Naive thymus-derived CD8-positive, alpha-beta T cell (primary cell): ENCODE results near the gene DDX17. TPM values are rescaled to one million over a fixed set of nuclear protein-coding genes. Genes with fewer than 3 reads are reported as not detected.

Experiments
- ATAC-seq, 2 donors: fragments of 150-1000 bp; cut with Tn5 transposase in 1 of 2; sonication (Bioruptor Pico), chemical (Tn5 transposase) in 1 of 2; 1 replicate in 1 of 2; 2 replicates in 1 of 2; pipeline ENCODE4 v1.10.0; 2021; ENCODE audit warnings: mild to moderate bottlenecking in 2 of 2, moderate library complexity in 2 of 2
- POLR2A ChIA-PET: fragments of 350-600 bp; sonication (Branson Sonifier 250); formaldehyde crosslinking; loops from one replicate; lab custom pipeline; 2021; ENCODE audit warnings: antibody characterized with exemption; lab: Charles Lee
- DNase-seq, 10 donors: peaks; one replicate each; pipeline versions ENCODE4 v3.0.0 to v3.0.0-alpha.2; 2020 to 2022
- H3K27ac Mint-ChIP-seq, 10 donors: one replicate each; pipeline ENCODE4 v1.8.0; 2020 to 2022; ENCODE audit warnings: mild to moderate bottlenecking in 10 of 10, mixed read lengths in 10 of 10, moderate library complexity in 4 of 10, inconsistent platforms in 1 of 10
- H3K27me3 Mint-ChIP-seq, 5 donors: one replicate each; pipeline ENCODE4 v1.8.0; 2021 to 2022; ENCODE audit warnings: mixed read lengths in 5 of 5
- H3K36me3 Mint-ChIP-seq, 3 donors: one replicate each; pipeline ENCODE4 v1.8.0; 2020 to 2022; ENCODE audit warnings: mixed read lengths in 3 of 3, mild to moderate bottlenecking in 2 of 3, inconsistent platforms in 1 of 3
- H3K4me1 Mint-ChIP-seq, 4 donors: one replicate each; pipeline ENCODE4 v1.8.0; 2021 to 2022; ENCODE audit warnings: mixed read lengths in 4 of 4
- H3K4me3 Mint-ChIP-seq, 10 donors: one replicate each; pipeline ENCODE4 v1.8.0; 2020 to 2022; ENCODE audit warnings: mild to moderate bottlenecking in 10 of 10, mixed read lengths in 10 of 10, moderate library complexity in 6 of 10, inconsistent platforms in 1 of 10
- H3K9me3 Mint-ChIP-seq, 9 donors: one replicate each; pipeline ENCODE4 v1.8.0; 2020 to 2022; ENCODE audit warnings: mixed read lengths in 9 of 9, mild to moderate bottlenecking in 3 of 9, inconsistent platforms in 1 of 9, moderate library complexity in 1 of 9
- polyA plus RNA-seq, 3 donors: library from polyadenylated mRNA; unstranded; fragments of 300-500 nt; fragmentation: Illumina TruSeq; gene quantifications; one replicate each; pipeline ENCODE4 v1.2.3, GENCODE V29; 2021
- total RNA-seq, 8 experiments: library from RNA in 2 of 8; stranded (reverse) in 2 of 8; gene quantifications; one replicate each; pipeline ENCODE4 v1.2.3 and lab custom pipeline; 2021 to 2026

Gene DDX17
- total and polyA plus RNA-seq, 5 experiments from 2014 or later: 27.3 to 1,044 (median 38.7) TPM

- H3K4me3 Mint-ChIP-seq: no peak overlapping the region
- H3K4me1 Mint-ChIP-seq: peaks cover 12 to 25% (median 23%) of the 10 kb centered on the region in 4 donors
- peaks cover 0 to 11% (median 0%) of the 10 kb centered on the region in 9 donors for H3K9me3 Mint-ChIP-seq
- no peak for DNase-seq
- POLR2A ChIA-PET: interaction anchor here (0.6 to 0.7 kb wide), 3 partner anchors 11 to 167 kb away, joined by 3 to 5 read pairs (median 4); no protein-coding TSS in a partner anchor
- H3K36me3 Mint-ChIP-seq: peaks cover 0 to 3% (median 3%) of the 10 kb centered on the region in 3 donors
- ATAC-seq: no peak
- no peaks in the 10 kb centered on the region for H3K27me3 Mint-ChIP-seq
- no peak overlapping the region for H3K27ac Mint-ChIP-seq
These were observed 4.4 kb upstream of the DDX17 start for GRCh38 chr22:38510416-38510970.

GRCh38 chr22:38505541-38506117 is 482 bp downstream of the DDX17 start:
- Mint-ChIP-seq H3K4me1 (peaks cover 41 to 68% (median 57%) of the 10 kb centered on the region in 4 donors), H3K27ac (peak overlapping the region; percentile 100), H3K27me3 (no peaks in the 10 kb centered on the region), H3K9me3 (peaks cover 0 to 11% (median 0%) of the 10 kb centered on the region in 9 donors), H3K36me3 (peaks cover 18 to 49% (median 20%) of the 10 kb centered on the region in 3 donors), H3K4me3 (peak overlapping the region; percentile 96 to 100 (median 99))
- ATAC-seq: peak; percentile 21 to 41
- POLR2A ChIA-PET: interaction anchor here (1.7 kb wide), 1 partner anchor 16 kb away, joined by 5 read pairs; no protein-coding TSS in a partner anchor
- DNase-seq: peak in 6 of 10 donors; percentile 32 to 79 (median 49)

- Mint-ChIP-seq H3K27ac (peak overlapping the region; percentile 89 to 100 (median 97)), H3K9me3 (peaks cover 0 to 11% (median 0%) of the 10 kb centered on the region in 9 donors), H3K4me1 (peaks cover 41 to 68% (median 61%) of the 10 kb centered on the region in 4 donors), H3K27me3 (no peaks in the 10 kb centered on the region), H3K36me3 (peaks cover 18 to 55% (median 20%) of the 10 kb centered on the region in 3 donors), H3K4me3 (peak overlapping the region; percentile 87 to 100 (median 94))
- ATAC-seq (no peak), DNase-seq (peak; percentile 27 to 74 (median 48))
- POLR2A ChIA-PET: interaction anchor here (1.1 kb wide), 1 partner anchor 20 kb away, joined by 5 read pairs; no protein-coding TSS in a partner anchor
These were observed 1.2 kb downstream of the DDX17 start for GRCh38 chr22:38504731-38505540.

- Mint-ChIP-seq H3K36me3 (peaks cover 20 to 75% (median 31%) of the 10 kb centered on the region in 3 donors), H3K4me1 (peaks cover 43 to 78% (median 73%) of the 10 kb centered on the region in 4 donors), H3K27ac (peak overlapping the region; percentile 53 to 100 (median 92)), H3K4me3 (peak overlapping the region; percentile 87 to 100 (median 94)), H3K9me3 (peaks cover 0 to 4% (median 0%) of the 10 kb centered on the region in 9 donors), H3K27me3 (no peaks in the 10 kb centered on the region)
- POLR2A ChIA-PET: interaction anchor here (0.7 to 3.8 kb wide), 4 partner anchors 8 to 451 kb away, joined by 3 to 35 read pairs (median 4); no protein-coding TSS in a partner anchor
- DNase-seq (no peak), ATAC-seq (no peak)
These were observed 3.1 kb downstream of the DDX17 start for GRCh38 chr22:38503021-38503420.

- peaks cover 41 to 80% (median 68%) of the 10 kb centered on the region in 4 donors for H3K4me1 Mint-ChIP-seq
- POLR2A ChIA-PET: interaction anchor here (0.6 to 3.8 kb wide), 7 partner anchors 11 to 450 kb away, joined by 3 to 35 read pairs (median 4); no protein-coding TSS in a partner anchor
- no peak for ATAC-seq
- DNase-seq: no peak
- H3K27ac Mint-ChIP-seq: peak overlapping the region; percentile 79 to 100 (median 87)
- H3K27me3 Mint-ChIP-seq: no peaks in the 10 kb centered on the region
- H3K9me3 Mint-ChIP-seq: peaks cover 0 to 4% (median 0%) of the 10 kb centered on the region in 9 donors
- peak overlapping the region; percentile 27 to 100 (median 94) for H3K4me3 Mint-ChIP-seq
- peaks cover 20 to 84% (median 35%) of the 10 kb centered on the region in 3 donors for H3K36me3 Mint-ChIP-seq
These were observed 4.1 kb downstream of the DDX17 start for GRCh38 chr22:38501797-38502672.

GRCh38 chr22:38497869-38498268 is 8.2 kb downstream of the DDX17 start:
- H3K27me3 Mint-ChIP-seq: no peaks in the 10 kb centered on the region
- ATAC-seq (no peak), DNase-seq (no peak)
- peaks cover 22 to 72% (median 51%) of the 10 kb centered on the region in 4 donors for H3K4me1 Mint-ChIP-seq
- POLR2A ChIA-PET: interaction anchor here (0.7 kb wide), 2 partner anchors 64 to 209 kb away, joined by 3 to 5 read pairs; no protein-coding TSS in a partner anchor
- no peaks in the 10 kb centered on the region for H3K9me3 Mint-ChIP-seq
- no peak overlapping the region for H3K4me3 Mint-ChIP-seq
- H3K36me3 Mint-ChIP-seq: peaks cover 9 to 98% (median 48%) of the 10 kb centered on the region in 3 donors
- H3K27ac Mint-ChIP-seq: peak overlapping the region in 5 of 10 donors; percentile 29 to 52 (median 31)

GRCh38 chr22:38494939-38495338 is 11.2 kb downstream of the DDX17 start:
- Mint-ChIP-seq H3K4me1 (peaks cover 9 to 58% (median 39%) of the 10 kb centered on the region in 4 donors), H3K4me3 (peak overlapping the region in 1 of 10 donors; percentile 10), H3K36me3 (peaks cover 5 to 96% (median 46%) of the 10 kb centered on the region in 3 donors), H3K27me3 (no peaks in the 10 kb centered on the region), H3K27ac (peak overlapping the region in 8 of 10 donors; percentile 32 to 81 (median 48)), H3K9me3 (no peaks in the 10 kb centered on the region)
- DNase-seq (no peak), ATAC-seq (no peak)
- POLR2A ChIA-PET: interaction anchor here (0.6 to 1.0 kb wide), 2 partner anchors 8 to 83 kb away, joined by 3 to 5 read pairs; no protein-coding TSS in a partner anchor

GRCh38 chr22:38494498-38494897 is 11.6 kb downstream of the DDX17 start:
- ATAC-seq: no peak
- no peak for DNase-seq
- POLR2A ChIA-PET: interaction anchor here (0.6 to 1.0 kb wide), 2 partner anchors 9 to 83 kb away, joined by 3 to 5 read pairs; no protein-coding TSS in a partner anchor
- H3K4me3 Mint-ChIP-seq: peak overlapping the region in 1 of 10 donors; percentile 10
- H3K27me3 Mint-ChIP-seq: no peaks in the 10 kb centered on the region
- peak overlapping the region in 8 of 10 donors; percentile 31 to 60 (median 46) for H3K27ac Mint-ChIP-seq
- peaks cover 11 to 58% (median 41%) of the 10 kb centered on the region in 4 donors for H3K4me1 Mint-ChIP-seq
- no peaks in the 10 kb centered on the region for H3K9me3 Mint-ChIP-seq
- H3K36me3 Mint-ChIP-seq: peaks cover 8 to 96% (median 46%) of the 10 kb centered on the region in 3 donors

- POLR2A ChIA-PET: interaction anchor here (1.1 to 5.9 kb wide), 3 partner anchors 10 to 15 kb away, joined by 3 to 35 read pairs (median 13); no protein-coding TSS in a partner anchor
- no peak for DNase-seq
- Mint-ChIP-seq H3K9me3 (no peaks in the 10 kb centered on the region), H3K4me1 (peaks cover 16 to 55% (median 40%) of the 10 kb centered on the region in 4 donors), H3K27me3 (no peaks in the 10 kb centered on the region), H3K27ac (peak overlapping the region in 5 of 10 donors; percentile 26 to 73 (median 40)), H3K4me3 (no peak overlapping the region), H3K36me3 (peaks cover 12 to 93% (median 37%) of the 10 kb centered on the region in 3 donors)
- no peak for ATAC-seq
These were observed 14.3 kb downstream of the DDX17 start for GRCh38 chr22:38491707-38492348.

GRCh38 chr22:38490915-38491314 is 15.2 kb downstream of the DDX17 start:
- Mint-ChIP-seq H3K27me3 (no peaks in the 10 kb centered on the region), H3K9me3 (no peaks in the 10 kb centered on the region)
- POLR2A ChIA-PET: interaction anchor here (1.1 to 5.9 kb wide), 3 partner anchors 8 to 11 kb away, joined by 3 to 35 read pairs (median 13); no protein-coding TSS in a partner anchor

More at GRCh38 chr22:38490915-38491314, 15.2 kb downstream of the DDX17 start:
- Mint-ChIP-seq H3K36me3 (peaks cover 12 to 94% (median 40%) of the 10 kb centered on the region in 3 donors), H3K4me1 (peaks cover 18 to 60% (median 44%) of the 10 kb centered on the region in 4 donors), H3K27ac (peak overlapping the region in 8 of 10 donors; percentile 45 to 82 (median 64)), H3K4me3 (no peak overlapping the region)
- ATAC-seq (peak in 1 of 2 donors; percentile 16), DNase-seq (no peak)
